COLO668 (cell line): ENCODE results near the gene ABCB4.
"Not testable (repeated sequence)": the region's sequence is repeated elsewhere in the genome, so short reads cannot be mapped to it uniquely, and the experiment has no call there.

Experiments used
- DNase-seq: peaks from one replicate; lab custom pipeline; 2025; ENCODE audit not compliant: unreplicated experiment; lab: John Stamatoyannopoulos, UW

The ABCB4 gene

DNA sequence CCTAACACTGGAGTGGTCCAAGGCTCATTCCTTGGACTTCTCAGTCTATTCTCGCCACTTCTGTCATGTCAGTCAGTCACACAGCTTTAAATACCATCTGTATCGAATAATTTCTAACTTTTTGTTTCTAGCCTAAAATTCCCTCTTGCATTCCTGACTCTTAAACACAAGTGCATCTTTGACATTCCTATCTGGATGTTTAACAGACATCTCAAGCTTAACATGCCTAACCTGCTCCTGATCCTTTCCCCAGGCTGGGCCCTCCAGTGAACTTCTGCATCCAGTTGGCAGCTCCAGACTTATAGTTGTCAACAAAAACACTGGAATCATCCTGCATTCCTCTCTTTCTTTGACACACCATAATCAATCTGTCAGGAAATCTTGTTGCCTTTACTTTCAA is 4.5 kb upstream of the ABCB4 start:
- no peak for DNase-seq

DNA sequence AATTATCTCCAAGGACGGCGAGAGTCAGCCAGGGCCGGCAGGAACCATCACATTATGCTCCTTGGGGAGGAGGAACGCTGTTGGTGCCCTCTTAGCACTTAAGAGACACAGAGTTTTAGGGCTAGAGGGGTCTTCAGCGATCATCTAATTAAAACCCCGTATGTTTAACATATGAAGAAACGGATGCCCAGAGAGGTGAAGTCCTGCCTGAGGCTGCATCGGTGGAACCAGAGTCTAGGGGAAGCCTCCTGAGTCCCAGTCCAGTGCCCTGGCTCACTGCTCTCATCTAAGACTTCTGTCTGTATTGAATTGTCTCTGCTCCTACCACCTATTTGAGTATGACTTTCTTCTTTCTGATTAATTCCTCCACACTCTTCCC is 688 bp upstream of the ABCB4 start:
- no peak for DNase-seq

DNA sequence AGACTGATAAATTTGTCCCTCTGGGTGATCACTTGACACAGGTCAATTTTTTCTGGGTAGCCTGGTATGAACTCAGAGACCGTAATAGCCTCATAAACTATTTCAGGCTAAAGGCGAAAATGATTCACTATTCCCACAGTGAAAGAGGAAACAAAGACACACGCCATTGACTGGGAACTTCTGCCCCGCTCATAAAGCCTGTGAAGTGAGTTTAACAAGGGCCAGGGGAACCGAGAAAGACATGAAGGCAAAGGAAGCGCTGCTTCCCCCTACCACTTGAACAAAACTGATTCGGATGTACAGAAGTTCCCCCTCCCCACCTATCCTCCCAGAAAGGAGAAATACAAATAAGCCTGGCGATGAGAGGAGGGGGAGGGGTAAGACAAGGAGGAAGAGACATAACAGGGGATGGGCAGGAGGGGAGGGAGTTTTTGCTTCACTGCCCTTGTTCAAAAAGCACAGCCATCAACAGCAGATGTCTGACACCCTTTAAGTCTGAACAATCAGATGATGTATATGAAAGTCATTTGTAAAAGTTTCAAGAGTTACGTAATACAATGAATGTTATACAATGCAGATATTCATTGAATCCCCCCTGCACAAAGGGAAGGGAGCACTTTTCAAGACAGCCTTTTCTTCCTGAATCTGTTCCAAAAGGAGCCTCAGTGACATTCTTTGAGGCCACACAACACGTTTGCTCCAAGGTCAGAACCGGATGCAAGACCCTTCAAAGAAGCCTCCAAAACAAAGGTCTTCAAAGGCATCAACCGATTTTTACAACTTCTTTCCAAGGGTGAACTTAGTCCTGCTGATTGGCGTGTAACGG is 734 bp downstream of the ABCB4 start:
- no peak for DNase-seq

DNA sequence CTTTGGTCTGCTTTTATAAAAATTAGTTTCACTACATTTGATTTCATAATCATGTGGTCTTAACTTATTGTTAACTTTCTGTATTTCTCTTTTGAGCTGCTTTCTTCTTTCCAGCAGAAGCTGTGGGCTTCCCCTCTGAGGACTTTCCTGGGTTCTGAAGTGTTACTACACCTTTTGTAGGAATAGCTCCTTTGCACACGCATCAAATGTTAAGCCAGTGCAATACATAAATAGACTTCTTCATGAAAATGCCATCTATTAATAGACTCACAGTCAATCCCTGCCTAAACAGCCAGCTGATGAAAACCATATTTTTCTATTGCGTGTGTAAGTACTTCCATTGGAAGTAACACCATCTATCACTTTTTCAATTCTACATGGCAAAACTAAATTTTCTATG is 1.5 kb downstream of the ABCB4 start:
- no peak for DNase-seq

DNA sequence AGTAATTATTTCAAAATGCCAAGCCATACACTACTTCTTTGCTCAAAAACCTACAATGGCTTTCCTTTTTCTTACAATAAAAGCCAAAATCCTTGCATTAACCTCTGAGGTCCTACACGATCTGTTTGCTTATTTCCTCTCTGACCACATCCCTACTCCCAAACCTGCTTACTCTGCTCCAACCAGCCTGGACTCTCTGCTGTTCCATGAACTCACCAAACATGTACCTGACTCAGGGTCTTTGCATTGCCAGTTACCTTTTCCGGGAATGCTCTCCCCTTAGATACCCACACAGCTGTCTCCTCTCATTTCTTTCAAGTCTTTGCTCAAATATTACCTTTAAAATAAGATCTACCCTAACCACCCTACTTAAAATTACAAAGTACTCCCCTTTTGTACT is 2.3 kb downstream of the ABCB4 start:
- DNase-seq = no peak

DNA sequence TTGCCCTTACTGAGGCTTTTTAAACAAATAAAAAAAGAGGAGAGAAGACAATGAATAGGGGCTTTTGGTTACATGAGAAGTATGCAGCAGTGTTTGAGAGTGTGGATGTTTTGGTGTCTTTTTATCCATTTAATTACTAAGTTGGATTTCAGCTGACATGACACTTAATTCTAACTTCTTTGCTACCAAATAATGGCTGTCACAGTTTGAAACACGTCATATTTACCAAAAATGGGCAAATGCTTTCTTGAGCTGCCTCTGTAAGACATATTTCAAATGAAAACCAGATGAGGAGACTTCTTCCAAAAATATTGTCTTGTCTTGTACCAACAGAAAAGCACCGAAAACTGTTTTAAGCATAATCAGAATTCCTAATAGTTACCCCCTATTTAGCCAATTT is 4.0 kb downstream of the ABCB4 start:
- DNase-seq = no peak

DNA sequence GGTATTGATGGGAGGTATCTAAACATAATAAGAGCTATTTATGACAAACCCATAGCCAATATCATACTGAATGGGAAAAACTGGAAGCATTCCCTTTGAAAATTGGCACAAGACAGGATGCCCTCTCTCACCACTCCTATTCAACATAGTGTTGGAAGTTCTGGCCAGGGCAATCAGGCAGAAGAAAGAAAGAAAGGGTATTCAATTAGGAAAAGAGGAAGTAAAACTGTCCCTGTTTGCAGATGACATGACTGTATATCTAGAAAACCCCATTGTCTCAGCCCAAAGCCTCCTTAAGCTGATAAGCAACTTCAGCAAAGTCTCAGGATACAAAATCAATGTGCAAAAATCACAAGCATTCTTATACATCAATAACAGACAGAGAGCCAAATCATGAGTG is 6.3 kb downstream of the ABCB4 start:
- not testable (repeated sequence) for DNase-seq

DNA sequence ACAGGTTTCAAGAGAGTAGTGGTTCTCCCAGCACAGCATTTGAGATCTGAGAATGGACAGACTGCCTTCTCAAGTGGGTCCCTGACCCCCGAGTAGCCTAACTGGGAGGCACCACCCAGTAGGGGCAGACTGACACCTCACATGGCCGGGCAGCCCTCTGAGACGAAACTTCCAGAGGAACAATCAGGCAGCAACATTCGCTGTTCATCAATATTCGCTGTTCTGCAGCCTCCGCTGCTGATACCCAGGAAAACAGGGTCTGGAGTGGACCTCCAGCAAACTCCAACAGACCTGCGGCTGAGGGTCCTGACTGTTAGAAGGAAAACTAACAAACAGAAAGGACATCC is 10.0 kb downstream of the ABCB4 start:
- DNase-seq = not testable (repeated sequence)

DNA sequence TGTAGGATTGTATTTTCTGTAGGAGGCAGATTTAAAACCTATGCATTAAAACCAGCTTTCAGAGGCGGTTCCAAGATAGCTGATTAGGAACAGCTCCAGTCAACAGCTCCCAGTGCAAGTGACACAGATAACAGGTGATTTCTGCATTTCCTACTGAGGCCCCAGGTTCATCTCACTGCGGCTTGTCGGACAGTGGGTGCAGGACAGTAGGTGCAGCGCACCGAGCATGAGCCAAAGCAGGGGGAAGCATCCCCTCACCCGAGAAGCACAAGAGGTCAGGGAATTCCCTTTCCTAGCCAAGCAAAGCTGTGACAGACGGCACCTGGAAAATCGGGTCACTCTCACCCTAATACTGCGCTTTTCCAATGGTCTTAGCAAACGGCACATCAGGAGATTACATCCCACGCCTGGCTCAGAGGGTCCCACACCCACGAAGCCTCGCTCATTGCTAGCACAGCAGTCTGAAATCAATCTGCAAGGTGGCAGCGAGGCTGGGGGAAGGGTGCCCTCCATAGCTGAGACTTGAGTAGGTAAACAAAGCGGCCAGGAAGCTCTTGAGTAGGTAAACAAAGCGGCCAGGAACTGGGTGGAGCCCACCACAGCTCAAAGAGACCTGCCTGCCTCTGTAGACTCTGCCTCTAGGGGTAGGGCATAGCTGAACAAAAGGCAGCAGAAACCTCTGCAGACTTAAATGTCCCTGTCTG is 10.5 kb downstream of the ABCB4 start:
- DNase-seq = peak; percentile 65

DNA sequence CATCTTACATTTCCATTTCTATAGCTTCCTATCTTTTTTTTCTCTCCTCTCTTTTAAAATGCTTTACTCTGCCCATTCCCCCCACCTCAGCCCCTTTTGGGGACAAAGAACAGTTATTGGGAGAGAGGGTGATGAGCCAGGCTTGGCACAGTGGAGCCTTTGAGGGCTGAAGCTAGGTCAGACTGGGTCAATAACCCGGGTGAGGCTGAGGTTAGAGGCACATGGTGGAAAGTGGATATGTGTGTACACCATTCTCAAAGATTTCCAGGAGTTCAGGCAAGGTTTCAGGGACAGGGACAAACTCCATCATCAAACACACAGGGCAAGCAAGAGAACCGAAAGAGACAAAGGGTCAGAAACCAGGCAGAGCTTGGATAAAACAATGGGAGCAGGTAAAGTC is 11.5 kb downstream of the ABCB4 start:
- no peak for DNase-seq

DNA sequence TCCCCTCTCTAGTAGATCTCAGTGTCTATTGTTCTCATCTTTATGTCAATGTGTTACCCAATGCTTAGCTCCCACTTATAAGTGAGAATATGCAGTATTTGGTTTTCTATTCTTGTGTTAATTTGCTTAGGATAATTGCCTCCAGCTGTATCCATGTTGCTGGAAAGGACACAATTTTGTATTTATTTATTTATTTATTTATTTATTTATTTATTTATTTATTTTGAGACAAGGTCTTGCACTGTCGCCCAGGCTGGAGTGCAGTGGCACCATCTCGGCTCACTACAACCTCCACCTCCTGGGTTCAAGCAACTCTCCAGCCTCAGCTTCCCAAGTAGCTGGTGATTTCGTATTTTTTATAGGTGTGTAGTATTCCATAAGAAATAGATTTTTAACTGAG is 15.0 kb downstream of the ABCB4 start:
- DNase-seq = not testable (repeated sequence)

DNA sequence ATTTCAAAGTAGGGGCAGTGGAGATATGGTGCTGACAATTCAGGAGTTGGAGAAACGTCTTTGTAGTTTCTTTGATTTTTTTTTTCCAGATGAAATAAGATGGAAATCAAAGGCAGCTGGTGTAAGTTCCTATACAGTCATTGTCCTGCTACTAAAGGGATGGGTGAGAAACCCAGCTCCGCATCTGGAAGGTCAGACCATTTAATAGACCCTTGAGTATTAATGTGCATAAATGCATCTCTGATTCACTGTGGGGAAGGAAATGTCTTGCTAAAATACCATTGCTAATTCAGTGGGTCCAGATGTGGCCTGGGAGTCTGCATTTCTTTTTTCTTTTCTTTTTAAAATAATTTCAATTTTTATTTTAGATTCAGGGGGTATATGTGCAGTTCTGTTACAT is 15.5 kb downstream of the ABCB4 start:
- DNase-seq = no peak

DNA sequence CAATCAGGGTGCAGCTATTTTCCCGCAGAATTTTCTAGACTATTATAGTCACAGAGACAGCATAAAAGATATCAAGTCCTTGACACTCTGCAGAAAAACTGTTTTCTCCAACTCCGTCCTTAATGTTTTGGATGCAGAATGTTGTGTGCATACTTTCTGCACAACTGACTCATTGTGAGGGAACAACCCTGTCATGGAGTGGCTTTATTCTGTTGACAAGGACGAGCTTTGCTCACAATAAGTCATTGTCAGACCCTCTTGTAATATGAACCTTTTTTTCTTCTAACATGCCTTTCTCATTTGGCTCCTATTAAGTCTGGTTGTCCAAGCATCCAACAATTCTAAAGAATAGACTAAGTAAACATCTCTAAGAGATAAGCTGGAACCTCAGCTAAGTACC is 17.3 kb downstream of the ABCB4 start:
- no peak for DNase-seq

DNA sequence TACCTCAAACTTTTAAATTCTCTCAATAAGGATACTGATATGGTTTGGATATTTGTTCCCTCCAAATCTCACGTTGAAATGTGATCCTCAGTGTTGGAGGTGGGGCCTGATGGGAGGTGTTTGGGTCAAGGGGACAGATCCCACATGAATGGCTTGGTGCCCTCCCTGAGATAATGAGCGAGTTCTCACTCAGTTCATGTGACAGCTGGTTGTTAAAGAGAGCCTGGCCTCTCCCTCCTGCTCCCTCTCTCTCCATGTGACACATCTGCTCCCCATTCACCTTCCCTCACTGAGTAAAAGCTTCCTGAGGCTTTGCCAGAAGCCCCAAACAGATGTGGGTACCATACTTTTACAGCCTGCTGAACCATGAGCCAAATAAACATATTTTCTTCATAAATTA is 19.2 kb downstream of the ABCB4 start:
- no peak for DNase-seq

DNA sequence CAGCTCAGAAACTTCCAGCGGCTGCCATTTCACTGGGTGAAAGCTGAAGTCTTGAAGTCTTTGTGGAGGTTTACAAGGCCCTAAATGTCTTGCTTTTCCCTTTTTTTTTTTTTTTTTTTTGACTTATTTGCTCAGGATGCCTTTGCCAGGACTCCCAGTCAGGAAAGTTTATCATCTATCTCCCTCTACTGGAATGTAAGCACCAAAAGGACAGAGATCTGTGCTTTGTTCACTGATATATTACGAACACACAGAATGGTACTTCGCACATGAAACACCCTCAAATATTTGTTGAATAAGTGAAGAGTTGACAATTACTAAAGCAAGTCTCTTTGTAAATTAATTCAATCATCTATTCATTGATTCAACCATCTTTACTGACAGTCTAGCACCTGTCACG is 23.2 kb downstream of the ABCB4 start:
- DNase-seq = no peak

DNA sequence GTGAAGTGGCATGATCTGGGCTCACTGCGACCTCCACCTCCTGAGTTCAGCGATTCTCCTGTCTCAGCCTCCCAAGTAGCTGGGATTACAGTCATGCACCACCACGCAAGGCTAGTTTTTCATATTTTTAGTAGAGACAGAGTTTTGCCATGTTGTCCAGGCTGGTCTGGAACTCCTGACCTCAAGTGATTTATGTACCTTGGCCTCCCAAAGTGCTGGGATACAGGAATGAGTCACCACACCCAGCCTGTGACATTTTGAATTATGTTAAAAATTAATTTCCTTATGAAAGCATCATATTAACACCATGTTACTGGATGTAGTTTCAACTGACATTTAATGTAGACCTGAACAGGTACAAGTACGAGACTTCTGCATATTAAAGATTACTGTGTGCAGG is 24.3 kb downstream of the ABCB4 start:
- no peak for DNase-seq

DNA sequence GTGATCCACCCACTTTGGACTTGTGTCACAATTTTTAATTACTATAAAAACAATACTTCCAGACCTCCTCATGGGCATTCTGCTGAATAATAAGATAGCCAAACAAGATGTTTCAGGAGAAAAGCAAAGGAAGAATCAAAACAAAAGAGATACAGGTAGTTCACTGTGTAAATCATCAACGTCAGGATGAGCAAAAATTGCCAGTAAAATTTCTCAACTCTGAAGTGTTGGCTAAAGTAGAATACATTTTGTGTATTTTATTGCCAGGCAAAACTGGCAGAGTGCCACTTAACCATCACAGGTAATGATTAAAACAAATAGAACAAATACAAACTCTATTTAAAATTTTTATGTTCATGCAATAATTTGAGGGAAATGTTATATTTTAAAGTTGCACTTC is 24.8 kb downstream of the ABCB4 start:
- DNase-seq = no peak

DNA sequence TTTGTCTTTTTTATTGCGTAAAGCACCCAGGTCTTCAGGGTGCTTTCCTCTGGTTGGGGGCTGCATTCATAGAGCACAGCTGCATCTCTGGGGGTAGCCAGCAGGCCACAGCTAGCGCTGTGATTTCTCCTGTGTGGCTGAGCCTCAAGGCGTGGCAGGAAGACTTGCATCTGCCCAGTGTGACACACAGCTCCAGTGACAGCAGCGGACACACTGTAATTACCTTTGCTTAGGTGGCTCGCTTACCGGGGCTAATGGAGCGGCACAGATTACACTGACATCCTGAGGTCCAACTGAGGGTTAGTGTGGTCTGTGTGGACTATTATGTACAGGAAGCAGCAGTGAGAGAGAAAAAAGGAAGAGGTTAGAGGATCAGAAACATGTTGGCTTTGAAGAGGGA is 27.1 kb downstream of the ABCB4 start:
- DNase-seq = peak; percentile 8

DNA sequence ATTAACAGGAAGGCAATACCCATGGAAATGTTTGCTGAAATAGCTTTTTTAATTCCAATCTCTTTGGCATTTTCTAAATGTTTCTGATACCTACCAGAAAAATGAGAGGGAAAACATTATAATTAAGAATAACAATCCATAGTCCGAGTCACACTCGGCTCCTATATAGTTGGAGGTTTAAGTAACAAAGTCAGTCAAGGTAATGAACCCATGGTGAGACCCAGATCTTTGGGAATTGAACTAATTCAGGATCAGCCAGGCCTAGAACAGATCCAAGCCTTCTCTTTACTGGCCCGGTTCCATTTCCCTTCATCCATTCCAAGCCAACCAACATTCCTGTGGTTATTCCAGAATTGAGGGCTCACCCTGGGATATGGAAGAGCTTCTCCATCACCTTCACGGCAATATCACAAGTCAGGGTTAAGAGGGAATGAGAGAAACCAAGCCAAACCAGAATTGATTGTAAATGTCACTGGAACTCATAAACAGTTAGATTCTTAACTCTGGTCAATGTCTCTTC is 28.3 kb downstream of the ABCB4 start:
- no peak for DNase-seq

DNA sequence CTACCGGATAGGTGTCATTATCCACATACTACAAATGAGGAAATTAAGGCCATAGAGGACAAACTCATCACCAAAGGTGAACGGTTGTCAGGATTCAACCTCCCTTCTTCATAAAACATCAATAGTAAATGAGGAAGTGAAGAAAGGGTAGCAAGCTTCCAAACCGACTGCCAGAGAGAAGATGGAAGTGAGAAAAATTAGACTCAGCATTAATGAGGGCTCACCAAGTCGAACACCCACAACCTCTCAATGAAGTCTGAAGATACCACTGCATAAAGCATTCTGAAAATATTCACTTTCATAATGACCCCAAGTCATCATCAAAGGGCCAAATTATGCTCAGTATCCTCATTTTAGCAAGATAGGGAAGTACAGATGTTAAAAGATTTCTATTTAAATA is 29.6 kb downstream of the ABCB4 start:
- no peak for DNase-seq

DNA sequence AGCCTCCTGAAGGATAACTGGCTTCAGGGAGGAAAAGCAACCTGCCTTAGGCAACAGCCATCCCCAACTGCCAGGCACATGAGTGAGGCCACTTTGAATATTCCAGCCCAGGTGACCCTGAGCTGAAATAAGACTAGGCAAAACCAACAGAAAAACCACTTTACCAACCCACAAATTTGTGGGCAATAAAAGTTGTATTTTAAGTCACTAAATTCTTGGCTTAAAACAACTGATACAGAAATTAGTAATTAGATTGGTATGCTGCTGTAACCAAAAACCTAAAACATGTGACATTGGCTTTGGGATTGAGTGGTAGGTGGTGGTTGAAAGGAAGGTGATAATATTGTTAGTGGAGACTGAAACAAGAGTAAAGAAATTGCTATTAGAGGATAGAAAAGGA is 39.9 kb downstream of the ABCB4 start:
- no peak for DNase-seq

DNA sequence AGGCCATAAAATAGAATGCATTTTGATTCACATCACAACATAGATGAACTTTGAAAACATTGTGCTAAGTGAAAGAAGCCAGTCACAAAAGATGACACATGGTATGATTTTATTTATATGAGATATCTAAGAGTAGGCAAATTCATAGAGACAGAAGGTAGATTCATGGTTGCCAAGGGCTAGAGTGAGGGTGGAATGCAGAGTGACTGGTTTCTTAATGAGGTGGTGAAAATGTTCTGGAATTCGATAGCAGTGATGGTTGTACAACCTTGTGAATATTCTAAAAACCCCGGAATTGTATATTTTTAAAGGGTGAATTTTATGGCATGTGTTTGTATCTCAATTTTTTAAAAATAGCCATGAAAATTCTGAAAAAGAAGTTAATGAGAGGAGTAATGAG is 42.9 kb downstream of the ABCB4 start:
- no peak for DNase-seq

DNA sequence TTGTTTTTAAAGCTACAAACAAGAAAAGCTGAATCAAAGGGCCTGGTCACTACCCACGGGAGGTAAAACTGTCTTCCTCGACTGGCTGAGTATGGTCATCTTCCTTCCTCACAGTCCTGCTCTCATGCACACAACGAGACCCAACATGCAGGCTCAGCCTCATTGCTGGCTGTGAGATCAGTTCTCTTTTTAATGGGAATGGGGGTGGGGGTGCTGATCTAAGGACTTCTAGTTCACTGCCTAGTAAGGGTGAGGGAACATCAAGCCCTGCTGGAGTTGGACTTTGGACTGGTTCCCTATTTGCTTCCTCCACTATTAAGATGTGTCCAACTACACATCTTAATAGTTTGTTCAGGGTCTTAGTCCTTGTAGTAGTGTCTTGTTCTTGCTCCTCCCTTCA is 48.2 kb downstream of the ABCB4 start:
- no peak for DNase-seq
